Endothelial cell of umbilical vein (primary cell): Measurements from ENCODE around the gene SGMS2. TPM values are rescaled to one million over a fixed set of nuclear protein-coding genes. Genes with fewer than 3 reads are reported as not detected.

ENCODE experiments used
- BruUV-seq: library from RNA; stranded (reverse); fragments of 400-500 nt; replicated peaks from 2 replicates; lab custom pipeline; 2021; lab: Mats Ljungman, UMichigan
- CTCF ChIA-PET: fragments of 300-600, 350-600 bp; sonication (Branson Sonifier 250); formaldehyde crosslinking; loops from one replicate; lab custom pipeline; 2021; ENCODE audit warnings: antibody characterized with exemption, inconsistent platforms; lab: Charles Lee
- POLR2A ChIA-PET: fragments of 300-600, 350-600 bp; sonication (Branson Sonifier 250); formaldehyde crosslinking; loops from one replicate; lab custom pipeline; 2021; ENCODE audit warnings: antibody characterized with exemption, inconsistent platforms; lab: Charles Lee
- DNase-seq: peaks from one replicate; pipeline ENCODE4 v3.0.0-alpha.2; 2011; ENCODE audit warnings: low read depth, low spot score
- FAIRE-seq: peaks from 2 replicates; lab custom pipeline; 2011; peaks lifted over from hg19 to GRCh38; lab: Jason Lieb, UNC
- H2AFZ ChIP-seq: 2 replicates; pipeline ENCODE4 v1.6.0; 2012; ENCODE audit warnings: low read depth, low read length, control low read depth, inconsistent platforms
- H3K27ac ChIP-seq: 2 replicates; pipeline ENCODE4 v1.5.1; 2011; ENCODE audit warnings: low read depth, mild to moderate bottlenecking, control low read depth, low read length, moderate library complexity; ENCODE audit not compliant: insufficient read depth
- H3K27me3 ChIP-seq, 2 experiments: 2 replicates each; pipeline versions ENCODE4 v1.6.0 to v1.6.1; 2011; ENCODE audit warnings: low read length in 2 of 2, mixed read lengths in 1 of 2; ENCODE audit not compliant: control insufficient read depth in 2 of 2, insufficient read depth in 2 of 2
- H3K36me3 ChIP-seq, 2 experiments: 2 replicates in 1 of 2; 3 replicates in 1 of 2; pipeline ENCODE4 v1.5.1; 2011; ENCODE audit warnings: low read length in 2 of 2, mild to moderate bottlenecking in 1 of 2, moderate library complexity in 1 of 2; ENCODE audit not compliant: control insufficient read depth in 2 of 2, insufficient read depth in 2 of 2; ENCODE audit errors: extremely low read depth in 1 of 2
- H3K4me1 ChIP-seq: 3 replicates; pipeline ENCODE4 v1.5.1; 2011; ENCODE audit warnings: mild to moderate bottlenecking, low read length; ENCODE audit not compliant: control insufficient read depth, insufficient read depth; ENCODE audit errors: extremely low read depth
- H3K4me2 ChIP-seq: 2 replicates; pipeline ENCODE4 v1.6.1; 2011; ENCODE audit warnings: low read length, control low read depth, mixed read lengths; ENCODE audit not compliant: insufficient read depth
- H3K4me3 ChIP-seq, 3 experiments: fragments of 200-600 bp in 1 of 3; sonication (generic), shearing (Covaris generic) in 1 of 3; replicated peaks in 1 of 3; 2 replicates each; pipeline ENCODE4 v1.5.1; 2011 to 2016; ENCODE audit warnings: control low read depth in 3 of 3, low read length in 3 of 3, mild to moderate bottlenecking in 2 of 3, inconsistent platforms in 1 of 3, low read depth in 1 of 3, moderate library complexity in 1 of 3; ENCODE audit not compliant: insufficient read depth in 1 of 3
- H3K79me2 ChIP-seq: 2 replicates; pipeline ENCODE4 v1.6.0; 2012; ENCODE audit warnings: low read length, inconsistent platforms; ENCODE audit not compliant: control insufficient read depth, insufficient read depth
- H3K9ac ChIP-seq: replicated peaks from 2 replicates; pipeline ENCODE3; 2011; ENCODE audit warnings: low read length, control low read depth; ENCODE audit not compliant: insufficient read depth; ENCODE audit errors: extremely low read depth
- H3K9me1 ChIP-seq: replicated peaks from 3 replicates; pipeline ENCODE4 v1.6.0; 2011; ENCODE audit warnings: mild to moderate bottlenecking, low read length; ENCODE audit not compliant: control insufficient read depth, insufficient read depth; ENCODE audit errors: extremely low read depth
- H3K9me3 ChIP-seq: replicated peaks from 2 replicates; pipeline ENCODE4 v1.5.1; 2012; ENCODE audit warnings: low read length, inconsistent platforms; ENCODE audit not compliant: control insufficient read depth, insufficient read depth
- H4K20me1 ChIP-seq: replicated peaks from 2 replicates; pipeline ENCODE3; 2011; ENCODE audit warnings: mild to moderate bottlenecking, low read length; ENCODE audit not compliant: control insufficient read depth, insufficient read depth; ENCODE audit errors: extremely low read depth
- EZH2 ChIP-seq: IDR thresholded peaks from 2 replicates; pipeline ENCODE4 v1.6.1; 2012; ENCODE audit warnings: borderline replicate concordance, low read depth, mild to moderate bottlenecking, moderate library complexity, low read length, inconsistent platforms; ENCODE audit not compliant: severe bottlenecking
- FOS ChIP-seq: IDR thresholded peaks from 2 replicates; pipeline ENCODE4 v1.6.1; 2011; ENCODE audit warnings: mild to moderate bottlenecking, low read length, moderate library complexity, borderline replicate concordance; ENCODE audit not compliant: insufficient read depth
- GATA2 ChIP-seq: IDR thresholded peaks from 2 replicates; pipeline ENCODE4 v1.7.0; 2011; ENCODE audit warnings: low read depth, mild to moderate bottlenecking, moderate library complexity, mixed read lengths, low read length; ENCODE audit not compliant: insufficient read length, insufficient read depth
- JUN ChIP-seq: IDR thresholded peaks from 2 replicates; pipeline ENCODE4 v1.6.1; 2011; ENCODE audit warnings: borderline replicate concordance, low read depth; ENCODE audit not compliant: insufficient read length, insufficient read depth
- MAX ChIP-seq: IDR thresholded peaks from 2 replicates; pipeline ENCODE4 v1.6.1; 2011; ENCODE audit not compliant: insufficient read depth, insufficient read length
- MYC ChIP-seq: IDR thresholded peaks from one replicate; pipeline ENCODE4 v1.6.1; 2011; ENCODE audit warnings: mild to moderate bottlenecking, low read depth, low read length
- POLR2A ChIP-seq: IDR thresholded peaks from 2 replicates; pipeline ENCODE4 v1.6.1; 2012; ENCODE audit warnings: low read depth, mild to moderate bottlenecking, control low read depth, low read length
- POLR2AphosphoS5 ChIP-seq: IDR thresholded peaks from 2 replicates; pipeline ENCODE4 v1.6.1; 2012; ENCODE audit warnings: low read depth, mild to moderate bottlenecking, control low read depth, low read length, moderate library complexity; ENCODE audit not compliant: insufficient read depth
- dilution Hi-C: fragments of 300-500 bp; cut with MboI; formaldehyde crosslinking; loops from one replicate; pipeline ENCODE4 v1.15.0; 2019; ENCODE audit warnings: low sequenced_read_pairs; ENCODE audit not compliant: extremely low pct_ligation_motif_present
- intact Hi-C: fragments of 100-400 bp; cut with micrococcal nuclease; formaldehyde crosslinking; loops from one replicate; pipeline ENCODE4 v1.10.0; 2022
- polyA plus RNA-seq, 4 experiments: library from polyadenylated mRNA; depleted of rRNA in 3 of 4; stranded (reverse) in 3 of 4; unstranded in 1 of 4; fragments of >200 nt; gene quantifications; 2 replicates each; pipeline versions ENCODE4 v1.2.1 to v1.2.3, GENCODE V29; 2011 to 2012; ENCODE audit warnings: missing spikeins in 1 of 4
- total RNA-seq: library from RNA; stranded (reverse); gene quantifications from 2 replicates; pipeline ENCODE4 v1.2.3, GENCODE V29; 2021
- TF ChIP-seq, protein P1 (sequence below), 2 donors: IDR thresholded peaks; 1 replicate in 1 of 2; 2 replicates in 1 of 2; pipeline ENCODE4 v1.5.1; 2011; ENCODE audit warnings: low read length in 2 of 2, mild to moderate bottlenecking in 2 of 2, moderate library complexity in 2 of 2, control low read depth in 1 of 2, inconsistent platforms in 1 of 2, low read depth in 1 of 2; ENCODE audit not compliant: insufficient read depth in 1 of 2; ENCODE audit errors: extremely low read depth in 1 of 2

The SGMS2 gene
- total and polyA plus RNA-seq, 2 donors (not counting 3 experiments of a cell fraction or from before 2014, with no cell fraction given), result 33.0 to 33.2 TPM

DNA sequence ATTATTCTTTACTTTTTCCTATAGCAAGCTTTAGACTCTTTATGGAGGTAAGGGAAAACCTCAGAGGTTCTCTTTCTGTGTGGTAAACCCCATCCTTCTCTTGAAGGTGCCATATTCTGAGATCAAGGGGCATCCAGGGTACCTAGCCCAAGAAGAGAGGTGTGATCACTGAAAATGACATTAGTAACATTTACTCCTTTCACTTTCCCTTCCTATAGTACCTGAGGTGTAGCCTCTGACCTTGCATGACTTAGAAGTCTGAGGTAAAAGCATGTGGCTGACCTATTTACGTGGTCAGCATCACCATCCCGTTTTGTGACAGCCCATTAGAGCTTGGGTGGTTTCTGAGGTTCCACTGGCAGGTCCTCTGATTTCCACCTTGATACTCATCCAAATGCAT lies 25.7 kb downstream of the SGMS2 start:
- no peaks in the 10 kb centered on the region for H3K36me3 ChIP-seq
- peaks cover 50% of the 10 kb centered on the region for H3K79me2 ChIP-seq
- no TSS peak for BruUV-seq
- no peak overlapping the region for H3K9ac ChIP-seq
- ChIA-PET POLR2A (no interaction called here), CTCF (no interaction called here)
- no peak overlapping the region for H3K4me3 ChIP-seq
- no peaks in the 10 kb centered on the region for H3K27me3 ChIP-seq
- no peak overlapping the region for H2AFZ ChIP-seq
- no peaks in the 10 kb centered on the region for H3K9me3 ChIP-seq
- intact Hi-C loops, result no loop called here
- dilution Hi-C loops, result no loop called here
- no peak overlapping the region for H3K27ac ChIP-seq
- TF ChIP-seq POLR2A (no peak), MYC (no peak), POLR2AphosphoS5 (no peak), EZH2 (no peak), JUN (no peak), FOS (no peak), MAX (no peak), GATA2 (no peak)
- TF ChIP-seq, protein P1, sequence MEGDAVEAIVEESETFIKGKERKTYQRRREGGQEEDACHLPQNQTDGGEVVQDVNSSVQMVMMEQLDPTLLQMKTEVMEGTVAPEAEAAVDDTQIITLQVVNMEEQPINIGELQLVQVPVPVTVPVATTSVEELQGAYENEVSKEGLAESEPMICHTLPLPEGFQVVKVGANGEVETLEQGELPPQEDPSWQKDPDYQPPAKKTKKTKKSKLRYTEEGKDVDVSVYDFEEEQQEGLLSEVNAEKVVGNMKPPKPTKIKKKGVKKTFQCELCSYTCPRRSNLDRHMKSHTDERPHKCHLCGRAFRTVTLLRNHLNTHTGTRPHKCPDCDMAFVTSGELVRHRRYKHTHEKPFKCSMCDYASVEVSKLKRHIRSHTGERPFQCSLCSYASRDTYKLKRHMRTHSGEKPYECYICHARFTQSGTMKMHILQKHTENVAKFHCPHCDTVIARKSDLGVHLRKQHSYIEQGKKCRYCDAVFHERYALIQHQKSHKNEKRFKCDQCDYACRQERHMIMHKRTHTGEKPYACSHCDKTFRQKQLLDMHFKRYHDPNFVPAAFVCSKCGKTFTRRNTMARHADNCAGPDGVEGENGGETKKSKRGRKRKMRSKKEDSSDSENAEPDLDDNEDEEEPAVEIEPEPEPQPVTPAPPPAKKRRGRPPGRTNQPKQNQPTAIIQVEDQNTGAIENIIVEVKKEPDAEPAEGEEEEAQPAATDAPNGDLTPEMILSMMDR (IDR thresholded peaks at IDR 0.05; ENCODE audit: extremely low read depth in 1 of 2, insufficient read depth in 1 of 2, low read depth in 1 of 2, low read length in 2 of 2), result no peak
- no peaks in the 10 kb centered on the region for H3K9me1 ChIP-seq
- DNase-seq, result no peak
- no peak for FAIRE-seq
- no peaks in the 10 kb centered on the region for H4K20me1 ChIP-seq
- H3K4me2 ChIP-seq, result no peak overlapping the region
- H3K4me1 ChIP-seq, result peaks cover 21% of the 10 kb centered on the region
